HG03558 (cell line): Measurements from ENCODE around the gene PPP1R37.

Source experiments
- ATAC-seq: cut with Tn5 transposase; IDR thresholded peaks from one replicate; pipeline ENCODE4 v1.9.1; 2021; ENCODE audit warnings: moderate number of reproducible peaks; ENCODE audit not compliant: unreplicated experiment; ENCODE audit errors: extremely low read depth

PPP1R37 gene

DNA sequence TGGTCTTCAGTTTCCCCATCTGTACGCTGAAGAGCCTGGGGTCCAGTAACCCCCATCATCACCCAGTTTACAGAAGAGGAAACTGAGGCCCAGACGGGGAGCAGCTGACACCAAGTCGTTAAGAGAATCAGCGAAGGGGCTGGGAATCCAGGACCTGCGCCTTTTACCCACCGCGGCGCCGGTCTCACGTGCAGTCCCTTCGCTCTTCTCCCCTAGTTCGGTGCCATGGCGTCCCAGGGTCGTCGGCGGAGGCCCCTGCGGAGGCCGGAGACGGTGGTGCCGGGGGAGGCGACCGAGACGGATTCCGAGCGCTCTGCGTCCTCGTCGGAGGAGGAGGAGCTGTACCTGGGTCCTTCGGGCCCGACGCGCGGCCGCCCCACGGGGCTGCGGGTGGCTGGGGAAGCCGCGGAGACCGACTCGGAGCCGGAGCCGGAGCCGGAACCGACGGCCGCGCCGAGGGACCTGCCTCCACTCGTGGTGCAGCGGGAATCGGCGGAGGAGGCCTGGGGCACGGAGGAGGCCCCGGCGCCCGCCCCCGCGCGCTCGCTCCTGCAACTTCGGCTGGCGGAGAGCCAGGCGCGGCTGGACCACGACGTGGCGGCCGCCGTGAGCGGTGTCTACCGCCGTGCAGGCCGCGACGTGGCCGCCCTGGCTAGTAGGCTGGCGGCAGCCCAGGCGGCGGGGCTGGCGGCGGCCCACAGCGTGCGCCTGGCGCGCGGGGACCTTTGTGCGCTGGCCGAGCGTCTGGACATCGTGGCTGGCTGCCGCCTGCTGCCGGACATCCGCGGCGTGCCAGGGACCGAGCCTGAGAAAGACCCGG is 86.3 kb downstream of the PPP1R37 start:
- ATAC-seq = no peak

DNA sequence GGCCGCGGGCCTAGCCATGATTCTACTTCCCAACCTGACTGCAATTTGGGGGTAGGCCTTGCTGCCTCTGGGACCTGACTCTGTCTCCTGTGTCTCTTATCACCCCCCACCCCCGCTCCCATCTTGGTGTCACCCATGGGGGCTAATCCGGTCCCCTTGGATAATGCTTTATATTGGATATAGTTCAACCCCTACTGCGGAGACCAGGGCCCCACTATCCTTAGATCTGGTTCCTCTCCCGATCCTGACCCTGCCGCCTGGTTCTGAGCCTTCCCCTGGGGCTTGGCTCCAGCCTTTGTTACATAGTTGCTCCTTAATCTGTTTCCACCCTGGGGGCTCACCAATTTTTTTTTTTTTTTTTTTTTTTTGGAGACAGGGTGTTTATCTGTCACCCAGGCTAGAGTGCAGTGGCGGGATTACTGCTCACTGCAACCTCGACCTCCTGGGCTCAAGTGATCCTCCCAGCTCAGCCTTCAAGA is 87.0 kb downstream of the PPP1R37 start:
- ATAC-seq = no peak

DNA sequence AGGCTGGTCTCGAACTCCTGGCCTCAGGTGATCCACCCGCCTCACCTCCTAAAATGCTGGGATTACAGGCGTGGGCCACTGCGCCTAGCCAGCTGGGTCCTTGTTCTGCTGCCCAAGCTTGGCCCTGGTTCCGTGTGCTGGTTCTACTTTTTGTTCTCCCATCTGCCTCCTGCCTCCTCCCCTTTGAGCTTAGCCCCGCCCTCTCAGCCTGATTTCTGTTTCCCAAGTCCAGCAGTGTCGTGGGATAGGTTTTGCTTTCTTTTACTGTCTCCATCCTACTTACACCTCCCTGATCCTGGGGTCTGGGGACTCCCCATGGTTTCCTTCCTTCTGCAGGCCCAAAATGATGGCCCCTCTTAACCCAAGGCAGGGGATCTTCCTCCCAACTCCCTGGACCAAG is 88.0 kb downstream of the PPP1R37 start:
- ATAC-seq = no peak

DNA sequence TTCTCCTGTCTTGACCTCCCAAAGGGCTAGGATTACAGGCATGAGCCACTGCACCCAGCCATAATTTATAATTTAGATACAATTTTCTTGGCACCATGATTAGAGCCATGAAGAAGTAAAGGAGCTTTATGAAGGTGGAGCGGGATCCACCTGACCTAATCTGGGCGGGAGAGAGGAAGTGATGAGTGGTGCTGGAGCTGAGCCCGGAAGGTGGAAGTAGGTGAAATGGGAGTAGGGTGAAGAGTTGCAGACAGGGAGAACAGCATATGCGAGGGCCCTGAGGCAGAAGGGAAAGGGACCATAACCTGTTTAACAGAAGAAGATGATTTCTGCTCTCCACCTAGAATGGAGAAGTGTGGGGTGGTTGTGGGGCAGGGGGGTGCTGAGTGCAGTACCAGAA is 89.8 kb downstream of the PPP1R37 start:
- no peak for ATAC-seq

DNA sequence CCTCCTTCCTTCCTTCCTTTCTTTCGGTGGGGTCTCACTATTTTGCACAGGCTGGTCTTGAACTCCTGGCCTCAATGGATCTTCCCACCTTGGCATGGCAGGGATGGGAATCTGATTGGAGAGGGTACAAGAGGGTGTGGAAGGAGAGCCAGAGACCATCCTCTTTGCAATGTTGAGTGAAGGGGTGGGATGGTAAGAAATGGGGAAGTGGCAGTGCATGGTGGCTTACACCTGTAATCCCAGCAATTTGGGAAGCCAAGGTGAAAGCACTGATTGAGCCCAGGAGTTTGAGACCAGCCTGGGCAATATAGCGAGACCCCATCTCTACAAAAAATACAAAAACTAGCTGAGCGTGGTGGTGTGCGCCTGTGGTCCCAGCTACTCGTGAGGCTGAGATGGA is 91.1 kb downstream of the PPP1R37 start:
- no peak for ATAC-seq

DNA sequence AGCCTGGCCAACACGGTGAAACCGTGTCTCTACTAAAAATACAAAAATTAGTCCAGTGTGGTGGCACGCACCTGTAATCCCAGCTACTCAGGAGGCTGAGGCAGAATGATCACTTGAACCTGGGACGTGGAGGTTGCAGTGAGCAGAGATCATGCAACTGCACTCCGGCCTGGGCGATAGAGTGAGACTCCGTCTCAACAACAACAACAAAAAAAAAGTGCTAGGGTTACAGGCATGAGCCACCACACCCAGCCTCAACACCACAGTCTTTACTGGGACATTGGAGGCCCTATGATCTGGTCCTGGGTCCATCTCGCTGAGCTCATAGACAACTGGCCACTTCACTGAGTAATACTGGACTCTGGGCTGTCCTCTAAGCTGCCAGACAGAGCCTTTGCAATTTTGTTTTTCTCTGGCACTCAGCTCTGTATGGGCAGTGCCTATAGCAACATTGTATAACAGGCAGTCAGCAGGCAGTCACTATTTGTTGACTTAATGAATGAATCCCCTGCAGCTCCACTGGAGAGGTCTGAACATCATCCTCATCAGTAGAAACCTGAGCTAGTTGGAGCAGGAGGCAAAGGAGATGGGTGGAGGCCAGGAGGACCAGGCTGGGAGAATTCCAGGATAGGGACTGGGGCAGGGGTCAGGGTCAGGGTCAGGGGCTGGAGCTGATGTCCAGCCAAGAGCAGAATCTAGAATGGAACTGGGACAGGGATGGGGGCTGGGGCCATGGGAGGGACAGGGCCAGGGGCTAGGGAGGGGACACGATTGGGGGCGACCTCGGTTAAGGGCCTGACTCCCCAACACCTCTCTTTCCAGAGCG is 93.7 kb downstream of the PPP1R37 start:
- no peak for ATAC-seq

DNA sequence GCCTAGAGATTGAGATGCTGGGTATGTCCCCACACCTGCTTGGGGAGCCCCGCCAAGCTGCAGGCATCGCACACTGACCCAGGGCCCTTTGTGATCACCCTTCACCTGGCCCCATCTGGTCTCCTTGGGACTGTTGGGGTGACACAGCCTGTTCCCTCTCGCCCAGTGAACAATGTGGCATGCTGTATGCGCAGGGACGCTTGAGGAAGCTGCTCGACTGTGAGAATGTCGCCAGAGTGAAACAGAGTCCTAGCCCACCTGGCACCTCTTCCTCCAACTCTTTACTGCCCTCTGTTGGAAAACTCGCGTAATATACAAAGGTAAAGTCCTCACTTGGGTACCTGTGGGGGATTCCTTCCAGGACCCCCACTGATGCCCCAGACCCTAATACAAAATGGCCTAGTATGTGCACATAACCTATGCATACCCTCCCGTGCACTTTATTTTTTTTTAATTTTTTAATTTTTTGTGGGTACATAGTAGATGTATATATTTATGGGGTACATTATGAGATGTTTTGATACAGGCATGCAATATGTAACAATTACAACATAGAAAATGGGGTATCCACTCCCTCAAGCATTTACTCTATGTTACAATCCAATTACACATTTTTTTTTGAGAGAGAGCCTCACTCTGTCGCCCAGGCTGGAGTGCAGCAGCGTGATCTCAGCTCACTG is 94.6 kb downstream of the PPP1R37 start:
- ATAC-seq = no peak

DNA sequence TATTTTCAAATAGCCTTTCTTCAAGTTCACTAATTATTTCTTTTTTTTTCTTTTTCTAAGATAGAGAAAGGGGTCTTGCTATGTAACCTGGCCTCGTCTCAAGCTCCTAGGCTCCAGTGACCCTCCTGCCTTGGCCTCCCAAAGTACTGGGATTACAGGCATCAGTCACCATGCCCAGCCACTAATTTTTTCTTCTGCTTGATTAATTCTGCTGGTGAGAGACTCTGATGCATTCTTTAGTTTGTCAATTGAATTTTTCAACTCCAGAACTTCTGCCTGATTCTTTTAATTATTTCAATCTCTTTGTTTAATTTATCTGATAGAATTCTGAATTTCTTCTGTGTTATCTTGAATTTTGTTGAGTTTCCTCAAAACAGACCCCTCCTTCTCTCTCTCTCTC is 97.0 kb downstream of the PPP1R37 start:
- no peak for ATAC-seq

DNA sequence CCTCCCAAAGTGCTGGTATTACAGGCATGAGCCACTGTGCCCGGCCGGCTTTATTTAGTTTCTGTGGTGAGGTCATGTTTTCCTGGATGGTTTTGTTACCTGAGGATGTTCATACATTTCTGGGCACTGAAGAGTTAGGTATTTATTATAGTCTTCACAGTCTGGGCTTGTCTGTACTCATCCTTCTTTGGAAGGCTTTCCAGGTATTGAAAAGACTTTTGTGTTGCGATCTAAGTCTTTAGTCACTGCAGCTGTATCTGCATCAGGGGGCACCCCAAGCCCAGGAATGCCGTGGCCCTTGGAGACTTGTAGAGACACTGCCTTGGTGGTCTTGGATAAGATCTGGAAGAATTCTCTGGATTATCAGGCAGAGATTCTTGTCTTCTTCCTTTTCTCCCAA is 98.4 kb downstream of the PPP1R37 start:
- ATAC-seq = no peak

DNA sequence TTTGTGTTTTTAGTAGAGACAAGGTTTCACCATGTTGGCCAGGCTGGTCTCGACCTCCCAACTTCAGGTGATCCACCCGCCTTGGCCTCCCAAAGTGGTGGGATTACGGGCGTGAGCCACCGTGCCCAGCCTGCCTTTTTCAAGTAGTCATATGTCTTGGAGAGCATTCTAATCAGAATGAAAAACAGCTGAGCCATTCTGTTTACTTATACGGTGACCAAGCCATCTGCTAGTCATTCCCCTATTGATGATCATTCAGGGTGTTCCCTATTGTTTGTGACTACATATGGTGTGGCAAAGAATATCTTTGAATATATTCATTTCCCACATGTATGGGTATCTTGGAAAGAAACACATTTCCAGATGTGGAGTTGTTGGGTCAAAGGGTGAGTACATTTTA is 102.8 kb downstream of the PPP1R37 start:
- no peak for ATAC-seq
